Stomach smooth muscle (tissue), 2 donors: ENCODE data around the gene CCDC30.
A peak's percentile ranks its signal among the peaks of the same experiment; 100 is the strongest.
"Not testable (repeated sequence)": the region's sequence is repeated elsewhere in the genome, so short reads cannot be mapped to it uniquely, and the experiment has no call there.

ENCODE experiments used
- H3K27ac ChIP-seq: one replicate; pipeline ENCODE4 v1.7.0; 2013; ENCODE audit warnings: mild to moderate bottlenecking, low read length, inconsistent platforms
- H3K27me3 ChIP-seq, 2 donors: one replicate each; pipeline ENCODE4 v1.7.0; 2013; ENCODE audit warnings: low read length in 2 of 2; ENCODE audit not compliant: insufficient read depth in 2 of 2, control insufficient read depth in 1 of 2
- H3K36me3 ChIP-seq, 2 donors: one replicate each; pipeline ENCODE4 v1.7.0; 2013; ENCODE audit warnings: low read length in 2 of 2; ENCODE audit not compliant: control insufficient read depth in 2 of 2, insufficient read depth in 2 of 2
- H3K4me1 ChIP-seq: one replicate; pipeline ENCODE4 v1.7.0; 2013; ENCODE audit warnings: low read length; ENCODE audit not compliant: control insufficient read depth, insufficient read depth
- H3K4me3 ChIP-seq, 2 donors: one replicate each; pipeline ENCODE4 v1.7.0; 2013; ENCODE audit warnings: low read length in 2 of 2
- H3K9ac ChIP-seq, 2 donors: one replicate each; pipeline ENCODE4 v1.7.0; 2013; ENCODE audit warnings: low read length in 2 of 2, mild to moderate bottlenecking in 1 of 2
- H3K9me3 ChIP-seq, 2 donors: one replicate each; pipeline ENCODE4 v1.7.0; 2013; ENCODE audit warnings: low read length in 2 of 2; ENCODE audit not compliant: control insufficient read depth in 2 of 2
- donor health status: healthy.
- donor health status: Pancreatic carcinoma.

CCDC30 gene

GRCh38 chr1:42675467-42675866 lies 212.4 kb downstream of the CCDC30 start:
- Histone ChIP-seq H3K27me3 (no peaks in the 10 kb centered on the region), H3K36me3 (peaks cover 11 to 12% of the 10 kb centered on the region in 2 donors), H3K4me1 (peaks cover under 1% of the 10 kb centered on the region), H3K27ac (no peak overlapping the region), H3K4me3 (no peak overlapping the region), H3K9me3 (no peaks in the 10 kb centered on the region), H3K9ac (no peak overlapping the region)

GRCh38 chr1:42676534-42677087 lies 213.5 kb downstream of the CCDC30 start:
- no peak overlapping the region for H3K4me3 ChIP-seq
- no peak overlapping the region for H3K27ac ChIP-seq
- H3K36me3 ChIP-seq: peaks cover 11 to 12% of the 10 kb centered on the region in 2 donors
- H3K4me1 ChIP-seq: peaks cover 6% of the 10 kb centered on the region
- H3K9me3 ChIP-seq: no peaks in the 10 kb centered on the region
- H3K27me3 ChIP-seq: no peaks in the 10 kb centered on the region
- no peak overlapping the region for H3K9ac ChIP-seq

GRCh38 chr1:42679364-42679983 lies 216.4 kb downstream of the CCDC30 start:
- H3K27me3 ChIP-seq: no peaks in the 10 kb centered on the region
- no peak overlapping the region for H3K9ac ChIP-seq
- peaks cover 12 to 13% of the 10 kb centered on the region in 2 donors for H3K36me3 ChIP-seq
- no peak overlapping the region for H3K27ac ChIP-seq
- no peaks in the 10 kb centered on the region for H3K9me3 ChIP-seq
- H3K4me3 ChIP-seq: no peak overlapping the region
- peaks cover 19% of the 10 kb centered on the region for H3K4me1 ChIP-seq

DNA sequence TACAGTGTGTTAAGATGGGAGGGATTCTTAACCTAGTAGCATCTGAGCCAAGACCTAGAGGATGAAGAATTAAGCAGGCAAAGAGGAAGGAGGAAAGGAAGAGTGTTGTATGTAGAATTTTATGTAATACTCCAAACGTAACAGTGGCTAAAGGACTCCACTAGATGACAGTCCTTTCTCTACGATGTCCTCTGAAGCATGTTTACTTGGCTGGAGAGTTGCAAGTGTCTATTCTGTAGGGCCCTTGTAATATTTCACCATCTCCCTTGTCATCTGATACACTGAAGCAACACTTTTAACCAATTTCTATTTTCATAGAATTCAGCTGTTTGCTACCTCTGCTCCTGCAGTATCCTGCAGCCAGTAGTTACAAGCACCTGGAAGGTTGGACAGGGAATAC lies 217.0 kb downstream of the CCDC30 start:
- Histone ChIP-seq H3K27me3 (no peaks in the 10 kb centered on the region), H3K4me3 (no peak overlapping the region), H3K4me1 (peaks cover 25% of the 10 kb centered on the region), H3K36me3 (peaks cover 11% of the 10 kb centered on the region in 2 donors), H3K27ac (no peak overlapping the region), H3K9me3 (no peaks in the 10 kb centered on the region), H3K9ac (no peak overlapping the region)

GRCh38 chr1:42680921-42681683 lies 218.0 kb downstream of the CCDC30 start:
- peak overlapping the region; percentile 83 to 91 for H3K9ac ChIP-seq
- H3K4me1 ChIP-seq: peaks cover 30% of the 10 kb centered on the region
- no peaks in the 10 kb centered on the region for H3K9me3 ChIP-seq
- peak overlapping the region; percentile 89 to 92 for H3K4me3 ChIP-seq
- peak overlapping the region; percentile 91 for H3K27ac ChIP-seq
- H3K36me3 ChIP-seq: peaks cover 2 to 4% of the 10 kb centered on the region in 2 donors
- H3K27me3 ChIP-seq: no peaks in the 10 kb centered on the region

DNA sequence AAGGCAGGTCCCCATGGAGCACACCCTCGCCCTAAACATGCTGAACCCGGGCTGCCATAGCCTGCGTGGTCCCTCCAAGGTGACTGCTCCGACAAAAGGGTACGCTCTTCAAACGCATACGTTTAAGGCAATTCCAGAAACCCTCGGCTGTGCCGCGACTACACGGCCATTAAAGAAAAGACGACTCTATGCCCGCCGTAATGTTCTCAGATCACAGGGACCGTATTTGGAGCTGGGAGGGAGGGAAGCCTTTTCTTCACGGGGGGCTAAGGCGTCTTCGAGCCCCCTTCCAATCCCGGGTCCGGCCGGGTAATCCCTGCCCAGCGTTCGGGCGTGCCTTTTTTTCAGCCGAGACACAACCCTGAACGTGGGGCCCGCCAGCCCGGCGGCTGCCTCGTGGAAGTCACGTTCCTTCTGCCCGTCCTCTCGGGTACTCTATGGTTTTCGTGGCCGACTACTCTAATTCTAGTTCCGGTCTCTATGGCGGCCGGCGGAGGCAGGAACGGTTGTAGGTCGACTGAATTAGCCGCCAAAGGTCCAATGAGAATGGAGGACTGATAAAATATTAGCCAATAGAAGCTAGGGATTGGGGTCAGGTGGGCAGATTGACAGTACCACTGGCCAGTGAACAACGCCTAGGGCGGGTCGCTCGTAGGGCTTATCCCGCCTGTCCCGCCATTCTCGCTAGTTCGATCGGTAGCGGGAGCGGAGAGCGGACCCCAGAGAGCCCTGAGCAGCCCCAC lies 218.8 kb downstream of the CCDC30 start, which contains the start of gene YBX1:
Gene YBX1, plus strand, starts transcription at position 678 of the 743 bp plus-strand sequence. CDS start 148 bp downstream, outside the sequence.
- Histone ChIP-seq H3K27me3 (no peaks in the 10 kb centered on the region), H3K27ac (peak within 1 kb of the TSS; percentile 91), H3K9me3 (no peaks in the 10 kb centered on the region), H3K4me3 (peak within 1 kb of the TSS; percentile 89 to 92), H3K4me1 (peaks cover 37% of the 10 kb centered on the region), H3K9ac (peak within 1 kb of the TSS; percentile 83 to 91), H3K36me3 (peaks cover 2 to 4% of the 10 kb centered on the region in 2 donors)

DNA sequence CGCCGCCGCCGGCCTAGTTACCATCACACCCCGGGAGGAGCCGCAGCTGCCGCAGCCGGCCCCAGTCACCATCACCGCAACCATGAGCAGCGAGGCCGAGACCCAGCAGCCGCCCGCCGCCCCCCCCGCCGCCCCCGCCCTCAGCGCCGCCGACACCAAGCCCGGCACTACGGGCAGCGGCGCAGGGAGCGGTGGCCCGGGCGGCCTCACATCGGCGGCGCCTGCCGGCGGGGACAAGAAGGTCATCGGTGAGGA lies 219.3 kb downstream of the CCDC30 start:
- Histone ChIP-seq H3K9ac (peak overlapping the region in 1 of 2 donors; percentile 29), H3K4me3 (peak overlapping the region in 1 of 2 donors; percentile 92), H3K27ac (peak overlapping the region; percentile 91), H3K4me1 (peaks cover 37% of the 10 kb centered on the region)
- not testable (repeated sequence) for H3K27me3 ChIP-seq, H3K36me3 ChIP-seq, H3K9me3 ChIP-seq

DNA sequence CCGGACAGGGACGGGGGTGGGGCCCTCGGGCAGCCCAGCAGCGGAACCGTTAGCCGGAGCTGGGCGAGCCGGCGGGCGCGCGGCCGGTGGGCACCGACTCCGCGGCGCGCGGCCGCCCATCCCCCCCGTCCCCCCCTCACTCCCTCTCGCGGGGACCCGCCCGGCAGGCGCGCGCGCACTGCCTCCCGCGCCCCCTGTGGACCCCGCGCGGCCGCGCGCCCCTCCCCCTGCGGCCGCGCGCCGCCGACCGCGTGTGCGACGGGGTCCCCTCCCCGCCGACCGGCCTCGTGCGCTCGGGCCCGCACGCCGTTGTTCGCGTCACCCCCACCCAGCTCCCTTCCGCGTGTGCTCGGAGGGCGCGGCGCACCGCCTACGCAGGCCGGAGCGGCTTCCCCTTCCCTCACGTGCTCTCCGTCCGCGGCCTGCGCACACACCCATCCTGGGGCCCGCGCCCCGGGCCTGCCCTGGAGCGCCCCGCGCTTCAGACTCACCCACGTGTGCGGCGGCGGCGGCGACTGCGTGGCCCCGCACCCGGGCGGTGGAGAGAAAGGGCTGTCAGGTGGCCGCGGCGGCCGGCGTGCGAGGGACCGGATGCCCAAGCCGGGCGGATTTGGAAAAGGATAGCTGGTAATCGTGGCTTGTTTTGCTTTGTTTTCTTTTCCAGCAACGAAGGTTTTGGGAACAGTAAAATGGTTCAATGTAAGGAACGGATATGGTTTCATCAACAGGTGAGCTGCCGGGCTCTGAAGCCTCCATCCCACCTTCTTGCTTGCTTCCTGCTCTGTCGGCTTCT lies 219.8 kb downstream of the CCDC30 start:
- no peaks in the 10 kb centered on the region for H3K27me3 ChIP-seq
- peak overlapping the region; percentile 7 to 72 for H3K9ac ChIP-seq
- peak overlapping the region; percentile 59 to 92 for H3K4me3 ChIP-seq
- peaks cover 0 to 4% of the 10 kb centered on the region in 2 donors for H3K36me3 ChIP-seq
- no peaks in the 10 kb centered on the region for H3K9me3 ChIP-seq
- H3K27ac ChIP-seq: peak overlapping the region; percentile 25
- H3K4me1 ChIP-seq: peaks cover 37% of the 10 kb centered on the region

DNA sequence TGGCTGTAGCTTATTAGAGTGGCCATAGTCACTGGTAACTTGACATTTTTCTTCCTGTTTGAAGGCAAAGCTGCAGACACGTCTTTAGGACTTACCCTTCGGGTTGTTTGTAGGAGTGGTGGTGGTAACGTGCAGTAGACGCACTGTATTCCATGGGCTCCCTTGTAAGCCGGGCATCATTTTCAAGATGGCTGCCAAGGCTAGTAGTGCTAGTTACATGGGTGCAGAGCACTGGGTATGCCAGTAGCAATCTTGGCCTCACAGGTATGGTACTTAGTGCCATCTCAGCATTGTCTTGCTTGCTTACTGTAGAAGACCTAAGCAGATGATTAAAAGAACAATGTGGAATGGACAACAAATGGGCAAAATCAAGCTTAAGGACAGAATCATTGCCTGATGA lies 221.1 kb downstream of the CCDC30 start:
- peaks cover 0 to 4% of the 10 kb centered on the region in 2 donors for H3K36me3 ChIP-seq
- H3K9ac ChIP-seq: no peak overlapping the region
- no peaks in the 10 kb centered on the region for H3K9me3 ChIP-seq
- H3K4me3 ChIP-seq: peak overlapping the region; percentile 59 to 92
- H3K27me3 ChIP-seq: no peaks in the 10 kb centered on the region
- no peak overlapping the region for H3K27ac ChIP-seq
- peaks cover 37% of the 10 kb centered on the region for H3K4me1 ChIP-seq

DNA sequence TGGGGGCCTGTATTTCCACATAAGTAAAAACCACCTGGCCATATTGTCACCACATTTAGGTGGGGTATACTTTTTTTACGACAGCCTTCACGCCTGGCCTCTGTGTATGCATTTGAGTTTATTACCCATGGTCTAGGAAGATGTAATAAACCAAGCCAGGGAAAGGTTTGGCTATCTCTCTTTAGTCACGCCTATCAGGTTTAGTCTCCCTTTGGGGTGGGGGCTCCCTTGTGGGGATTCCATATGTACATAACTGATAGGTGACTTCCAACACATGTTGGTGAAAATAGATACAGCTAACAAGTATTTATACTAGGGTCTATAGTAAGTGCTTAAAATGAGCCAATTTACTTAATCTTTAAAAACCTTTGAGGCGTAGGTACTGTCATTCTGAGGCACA lies 223.3 kb downstream of the CCDC30 start:
- Histone ChIP-seq H3K27ac (no peak overlapping the region), H3K9me3 (no peaks in the 10 kb centered on the region), H3K4me1 (peaks cover 31% of the 10 kb centered on the region), H3K27me3 (no peaks in the 10 kb centered on the region), H3K9ac (no peak overlapping the region), H3K4me3 (no peak overlapping the region), H3K36me3 (peaks cover 0 to 4% of the 10 kb centered on the region in 2 donors)
